Hematopoietic multipotent progenitor cell treated with erythropoietin and hydrocortisone succinate and interleukin-3 and kit ligand, for 4 days (in vitro differentiated cells): ENCODE data around the gene ACOT13.
"Not testable (repeated sequence)": the region's sequence is repeated elsewhere in the genome, so short reads cannot be mapped to it uniquely, and the experiment has no call there.

ENCODE experiments used
- DNase-seq: peaks from one replicate; pipeline ENCODE4 v3.0.0-alpha.2; 2015

Gene ACOT13

DNA sequence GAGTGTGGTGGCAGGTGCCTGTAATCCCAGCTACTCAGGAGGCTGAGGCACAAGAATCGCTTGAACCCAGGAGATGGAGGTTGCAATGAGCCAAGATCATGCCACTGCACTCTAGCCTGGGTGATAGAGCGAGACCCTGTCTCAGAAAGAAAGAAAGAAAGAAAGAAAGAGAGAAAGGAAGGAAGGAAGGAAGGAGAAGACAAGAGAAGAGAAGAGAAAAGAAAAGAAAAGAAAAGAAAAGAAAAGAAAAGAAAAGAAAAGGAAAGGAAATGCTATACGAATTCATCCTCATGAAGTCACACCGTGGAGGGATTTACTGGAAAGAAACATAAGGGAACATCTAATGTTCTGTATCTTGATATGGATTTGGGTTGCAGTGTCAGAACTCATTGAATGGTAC is 67.8 kb downstream of the ACOT13 start:
- DNase-seq: not testable (repeated sequence)

DNA sequence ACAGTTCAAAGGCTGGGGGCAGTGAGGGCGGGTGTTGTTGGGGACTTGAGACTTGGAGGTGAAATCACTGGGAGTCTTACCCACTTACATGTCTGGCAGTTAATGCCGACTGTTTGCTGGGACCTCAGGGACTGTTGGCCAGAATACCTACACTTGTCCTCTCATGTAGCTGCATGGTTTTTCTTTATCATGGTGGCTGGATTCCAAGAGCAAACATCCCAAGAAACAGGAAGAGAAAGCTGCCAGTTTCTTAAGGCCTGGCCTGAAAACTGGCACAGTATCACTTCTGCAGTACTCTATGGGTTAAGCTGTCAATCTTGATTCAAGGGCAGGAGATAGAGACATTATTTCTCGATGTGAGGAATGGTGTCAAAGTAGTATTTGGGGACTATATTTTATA is 71.9 kb downstream of the ACOT13 start:
- DNase-seq: no peak

DNA sequence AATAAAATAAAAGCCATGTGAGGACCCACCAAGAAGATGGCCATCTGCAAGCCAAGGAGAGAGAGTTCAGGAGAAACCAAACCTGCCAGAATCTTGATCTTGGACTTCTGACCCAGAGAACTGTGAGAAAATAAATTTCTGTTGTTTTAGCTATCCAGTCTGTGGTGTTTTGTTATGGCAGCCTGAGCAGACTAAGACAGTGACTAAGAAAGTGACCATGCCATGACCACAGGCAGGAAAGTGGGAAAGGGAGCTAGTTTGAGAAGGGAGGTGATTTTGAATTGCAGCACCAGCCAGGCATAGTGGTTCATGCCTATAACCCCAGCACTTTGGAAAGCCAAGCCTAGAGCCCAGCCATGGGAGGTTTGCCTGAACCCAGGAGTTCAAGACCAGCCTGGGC is 74.0 kb downstream of the ACOT13 start:
- DNase-seq: no peak

DNA sequence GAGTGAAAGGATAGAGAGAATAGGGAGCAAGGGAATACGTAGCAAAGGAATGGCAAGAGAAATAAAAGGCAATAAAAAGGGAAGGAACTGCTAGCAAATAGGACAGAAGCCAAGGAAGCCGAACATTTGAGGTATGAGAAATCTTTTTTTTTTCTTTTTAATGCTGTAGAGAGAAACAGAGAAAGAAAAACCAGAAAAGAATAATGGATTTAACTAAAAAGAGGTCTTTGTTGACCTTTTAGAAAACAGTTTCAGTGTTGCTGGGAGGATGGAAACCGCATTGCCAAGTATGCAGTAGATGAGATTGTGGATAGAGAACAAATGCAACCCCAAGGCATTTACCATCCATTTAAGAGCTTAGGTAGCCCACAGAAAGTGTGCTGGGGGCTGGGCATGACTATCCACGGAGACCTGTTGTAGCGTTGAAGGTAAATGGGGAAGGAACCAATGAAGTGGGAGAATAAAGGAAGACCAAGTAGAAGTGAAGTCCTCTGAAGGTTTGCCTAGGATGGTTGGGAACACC is 75.4 kb downstream of the ACOT13 start:
- DNase-seq: no peak

DNA sequence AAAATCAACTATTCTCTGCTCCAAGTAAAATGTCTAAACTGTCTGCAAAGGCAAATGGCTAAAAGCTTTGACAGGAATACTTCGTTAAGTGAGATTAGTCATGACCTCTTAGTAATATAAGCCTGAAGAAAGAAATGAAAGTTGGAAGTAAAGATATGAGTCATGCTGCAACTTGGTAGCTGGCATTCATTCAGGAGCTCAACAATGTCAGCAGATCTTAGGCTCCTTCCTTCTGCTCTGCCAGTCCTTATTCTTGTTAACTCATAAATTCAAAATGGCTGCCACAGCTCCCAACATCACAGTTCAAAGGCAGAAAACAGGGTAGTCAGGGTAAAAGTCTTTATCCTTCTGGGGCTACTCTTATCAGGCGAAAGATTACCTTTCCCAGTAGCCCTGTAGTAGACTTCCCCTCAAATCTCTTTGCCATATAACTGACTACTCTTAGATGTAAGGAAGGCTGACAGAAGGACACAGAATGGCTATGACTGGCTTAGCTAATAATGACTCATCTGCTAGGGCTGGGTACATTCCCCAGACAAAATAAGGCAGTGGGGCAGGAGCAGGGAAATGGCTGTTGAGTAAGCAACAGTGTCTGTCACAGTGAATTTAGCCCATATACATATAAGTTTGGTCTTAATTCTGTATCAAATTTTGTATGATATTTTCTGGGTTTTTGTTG is 76.5 kb downstream of the ACOT13 start:
- DNase-seq: peak; percentile 36

DNA sequence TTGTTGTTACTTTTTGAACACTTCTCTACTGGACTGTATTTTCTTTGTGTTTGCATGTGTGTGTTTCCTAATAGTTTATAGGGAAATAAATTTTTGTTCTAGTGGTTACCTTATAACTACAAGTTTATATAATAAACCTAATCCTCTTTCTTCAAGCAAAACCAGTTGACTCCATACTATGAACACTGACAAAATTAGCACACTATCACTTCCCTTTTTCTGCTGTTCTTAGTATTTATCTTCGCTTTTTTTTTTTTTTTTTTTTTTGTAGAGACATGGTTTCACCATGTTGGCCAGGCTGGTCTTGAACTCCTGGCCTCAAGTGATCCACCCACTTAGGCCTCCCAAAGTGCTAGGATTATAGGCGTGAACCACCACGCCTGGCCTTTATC is 77.1 kb downstream of the ACOT13 start:
- DNase-seq: peak; percentile 51

DNA sequence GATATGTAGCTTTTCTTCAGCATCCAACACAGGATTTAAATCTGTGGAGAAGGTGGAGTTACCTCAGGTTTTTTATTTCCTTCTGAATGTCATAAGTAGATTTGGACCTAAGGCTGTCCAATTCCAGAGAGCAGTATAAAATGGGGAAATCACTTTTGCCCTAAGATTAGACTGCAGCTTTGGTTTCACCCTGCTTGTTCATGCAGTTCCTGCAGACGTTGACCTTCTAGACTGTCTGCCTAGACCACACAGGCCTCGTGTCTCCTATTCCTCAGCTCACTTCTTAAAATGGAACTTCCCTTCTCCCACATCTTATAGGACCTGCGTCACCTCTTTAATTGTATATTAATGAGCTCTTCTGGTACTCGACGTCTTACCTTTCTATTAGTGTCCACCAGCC is 78.0 kb downstream of the ACOT13 start:
- DNase-seq: no peak

DNA sequence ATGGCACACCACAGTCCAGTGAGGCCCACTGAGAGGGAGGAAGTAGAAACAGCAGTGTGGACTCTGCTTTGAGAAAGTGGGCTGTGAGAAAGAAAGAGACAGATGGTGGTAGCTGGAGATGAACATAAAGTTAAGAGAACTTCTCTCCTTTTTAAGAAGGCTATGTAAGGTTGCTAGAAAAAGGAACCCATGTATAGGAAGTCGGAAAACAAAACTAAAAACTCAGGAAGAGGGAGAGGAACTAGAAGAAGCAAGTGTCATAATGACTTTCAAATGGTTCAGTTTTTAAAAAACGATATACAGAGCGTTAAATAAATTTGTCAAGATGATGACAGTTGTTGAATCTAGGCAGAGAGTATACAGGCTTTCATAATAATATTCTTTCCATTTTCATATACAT is 82.4 kb downstream of the ACOT13 start:
- DNase-seq: no peak

DNA sequence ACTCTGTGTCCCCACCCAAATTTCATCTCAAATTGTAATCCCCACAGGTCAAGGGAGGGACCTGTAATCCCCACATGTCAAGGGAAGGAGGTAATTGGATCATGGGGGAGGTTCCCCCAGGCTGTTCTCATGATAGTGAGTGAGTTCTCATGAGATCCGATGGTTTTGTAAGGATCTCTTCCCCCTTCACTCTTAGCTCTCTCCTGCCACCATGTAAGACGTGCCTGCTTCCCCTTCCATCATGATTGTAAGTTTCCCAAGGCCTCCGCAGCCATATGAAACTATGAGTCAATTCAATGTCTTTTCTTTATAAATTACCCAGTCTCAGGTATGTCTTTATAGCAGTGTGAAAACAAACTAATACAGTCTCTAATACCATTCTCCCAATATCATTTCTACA is 84.0 kb downstream of the ACOT13 start:
- not testable (repeated sequence) for DNase-seq

DNA sequence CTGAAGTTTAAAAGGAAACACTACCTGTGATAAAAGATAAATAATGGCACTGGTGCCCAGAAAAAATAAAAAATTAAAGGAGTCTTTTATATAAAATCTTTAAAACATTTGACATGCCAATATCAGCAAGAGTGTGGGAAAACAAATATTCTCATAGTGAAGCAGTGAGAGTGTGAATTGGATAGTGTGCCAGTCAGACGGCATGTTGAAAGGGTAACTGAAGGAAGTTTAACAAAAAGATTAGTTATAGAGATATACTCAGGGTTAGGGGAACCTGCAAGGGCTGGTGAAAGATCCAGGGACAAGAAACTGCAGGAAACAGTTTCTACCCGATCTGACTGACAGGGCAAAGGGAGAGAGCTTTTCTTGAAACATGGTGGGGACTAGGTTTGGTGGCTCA is 85.6 kb downstream of the ACOT13 start:
- DNase-seq: no peak

DNA sequence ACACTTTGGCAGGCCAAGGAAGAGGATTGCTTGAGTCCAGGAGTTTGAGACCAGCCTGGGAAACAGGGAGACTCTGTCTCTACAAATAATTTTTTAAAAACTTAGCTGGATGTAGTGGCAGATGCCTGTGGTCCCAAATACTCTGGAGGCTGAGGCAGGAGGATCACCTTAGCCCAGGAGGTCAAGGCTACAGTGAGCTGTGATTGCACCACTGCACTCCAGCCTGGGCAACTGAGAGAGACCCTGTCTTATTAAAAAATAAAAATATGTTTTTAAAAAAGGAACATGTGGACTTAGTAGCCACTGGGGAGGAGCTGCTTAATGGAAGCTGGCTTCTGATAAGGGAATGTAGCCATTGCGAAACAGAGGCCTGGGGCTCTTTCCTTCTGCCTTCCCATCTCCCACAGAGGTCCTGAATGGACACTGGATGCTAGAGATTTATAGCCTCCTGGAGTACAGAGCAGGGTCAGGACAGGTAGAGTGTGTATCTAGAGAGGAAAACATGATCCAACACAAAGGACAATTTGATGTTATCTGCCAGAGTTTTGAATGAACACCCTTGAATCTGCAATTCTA is 86.1 kb downstream of the ACOT13 start:
- DNase-seq: no peak

DNA sequence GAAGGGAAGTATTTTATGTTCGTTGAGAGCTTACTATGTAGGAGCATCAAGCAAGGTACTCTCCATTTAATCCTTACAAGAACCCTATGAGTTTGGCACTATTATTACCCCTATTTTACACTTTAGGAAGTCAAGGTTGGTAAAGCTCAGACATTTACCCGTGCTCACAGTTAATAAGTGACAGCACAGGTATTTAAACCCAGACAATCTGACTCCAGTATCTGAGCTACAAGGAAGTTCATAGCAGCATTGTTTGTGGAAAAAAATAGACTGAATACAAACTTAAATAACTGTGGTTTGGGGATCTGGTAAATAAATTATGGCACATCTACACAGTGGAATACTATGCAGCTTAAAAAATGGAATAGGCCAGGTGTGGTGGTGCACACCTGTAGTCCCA is 86.7 kb downstream of the ACOT13 start:
- no peak for DNase-seq

DNA sequence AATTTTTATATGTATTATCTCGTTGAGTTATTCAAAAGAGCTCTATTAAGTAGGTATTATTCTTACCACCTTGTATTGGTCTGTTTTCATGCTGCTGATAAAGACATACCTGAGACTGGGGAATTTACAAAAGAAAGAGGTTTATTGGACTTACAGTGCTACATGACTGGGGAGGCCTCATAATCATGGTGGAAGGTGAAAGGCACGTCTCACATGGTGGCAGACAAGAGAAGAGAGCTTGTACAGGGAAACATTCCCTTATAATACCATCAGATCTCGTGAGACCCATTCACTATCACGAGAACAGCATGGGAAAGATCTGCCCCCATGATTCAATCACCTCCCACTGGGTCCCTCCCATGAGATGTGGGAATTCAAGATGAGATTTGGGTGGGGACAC is 87.5 kb downstream of the ACOT13 start:
- not testable (repeated sequence) for DNase-seq
